GM18502 (cell line): ENCODE measurements around the gene TTBK2.
"Not testable (repeated sequence)": the region's sequence is repeated elsewhere in the genome, so short reads cannot be mapped to it uniquely, and the experiment has no call there.

Experiments used
- ATAC-seq: cut with Tn5 transposase; IDR thresholded peaks from one replicate; pipeline ENCODE4 v1.9.1; 2021; ENCODE audit warnings: mild to moderate bottlenecking; ENCODE audit not compliant: unreplicated experiment, poor library complexity

The TTBK2 gene

DNA sequence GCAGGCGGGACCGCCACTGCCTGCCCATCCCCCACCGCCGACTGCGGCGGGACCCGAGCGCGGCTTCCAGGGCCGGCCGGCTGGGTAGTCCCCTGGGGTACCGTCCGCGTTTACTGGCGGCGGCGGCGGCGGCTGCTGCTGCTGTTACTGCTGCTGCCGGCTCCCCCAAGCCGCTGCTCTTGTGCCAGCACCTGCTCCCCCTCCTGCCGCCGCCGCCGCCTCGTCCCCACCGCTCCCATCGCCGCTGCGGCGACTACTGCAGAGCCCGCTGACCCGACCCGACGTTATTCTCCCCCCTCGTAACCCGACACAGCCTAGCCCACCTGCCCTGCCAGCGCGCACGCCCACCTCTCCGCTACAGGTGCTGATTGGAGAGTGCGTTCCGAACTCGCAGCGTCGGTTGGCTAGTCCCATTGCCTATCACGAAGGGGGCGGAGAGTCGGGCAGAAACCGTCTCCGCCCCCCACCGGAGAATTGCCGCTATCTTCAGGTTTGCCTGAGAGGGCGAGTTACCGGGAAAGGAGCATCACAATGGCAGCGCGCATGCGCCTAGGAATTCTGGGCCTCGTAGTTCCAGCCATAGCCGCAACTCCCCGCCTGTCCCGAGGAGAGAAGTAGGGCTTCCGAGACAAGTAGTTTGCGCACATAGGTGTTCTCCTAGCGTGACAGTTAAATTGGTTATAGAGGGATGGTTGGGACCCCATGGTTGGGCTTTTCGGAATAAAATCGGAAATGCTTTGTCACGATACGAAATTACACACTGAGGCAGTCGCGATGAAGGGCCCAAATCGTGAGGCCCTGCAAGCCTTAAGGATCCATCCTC, at the start of gene TTBK2:
Gene TTBK2, minus strand, starts transcription at position 260 of the 823 bp plus-strand sequence. CDS start 42,161 bp downstream, outside the sequence.
- peak; percentile 94 for ATAC-seq

DNA sequence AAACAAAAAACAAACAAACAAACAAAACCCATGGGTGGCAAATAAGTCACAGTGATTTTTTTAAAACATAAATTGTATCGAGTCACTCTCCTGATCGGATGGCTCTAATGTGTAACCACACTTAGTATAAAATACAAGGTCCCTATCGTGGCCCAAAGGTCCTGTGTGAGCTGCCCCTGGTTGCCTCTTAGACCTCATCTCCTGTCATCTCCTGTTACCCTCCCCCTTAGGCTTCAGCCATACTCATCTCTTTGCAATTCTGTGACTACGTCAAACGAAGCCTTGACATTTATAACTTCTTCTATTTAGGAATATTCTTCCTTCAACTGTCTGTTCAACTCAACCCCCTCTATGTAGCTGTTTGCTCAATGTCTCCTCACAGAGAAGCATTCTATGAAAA, 43.9 kb upstream of the TTBK2 start:
- no peak for ATAC-seq

DNA sequence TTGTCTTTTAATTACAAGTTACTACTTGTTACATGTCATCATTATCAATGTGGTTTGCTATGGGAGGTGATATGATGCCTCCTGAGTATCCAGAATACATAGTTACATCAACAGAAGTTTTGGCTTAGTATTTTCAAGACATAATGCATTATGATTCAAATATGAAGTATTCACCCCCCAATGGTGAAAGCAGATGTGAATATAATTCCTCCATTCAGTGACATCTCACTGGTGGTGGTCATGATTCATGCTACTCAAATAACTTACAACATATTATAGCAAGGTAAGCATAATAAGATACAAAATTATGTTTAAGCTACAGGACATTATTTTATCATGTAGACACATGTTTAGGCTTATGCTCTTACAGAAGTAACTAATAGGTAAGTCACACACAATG, 34.9 kb upstream of the TTBK2 start:
- ATAC-seq = no peak

DNA sequence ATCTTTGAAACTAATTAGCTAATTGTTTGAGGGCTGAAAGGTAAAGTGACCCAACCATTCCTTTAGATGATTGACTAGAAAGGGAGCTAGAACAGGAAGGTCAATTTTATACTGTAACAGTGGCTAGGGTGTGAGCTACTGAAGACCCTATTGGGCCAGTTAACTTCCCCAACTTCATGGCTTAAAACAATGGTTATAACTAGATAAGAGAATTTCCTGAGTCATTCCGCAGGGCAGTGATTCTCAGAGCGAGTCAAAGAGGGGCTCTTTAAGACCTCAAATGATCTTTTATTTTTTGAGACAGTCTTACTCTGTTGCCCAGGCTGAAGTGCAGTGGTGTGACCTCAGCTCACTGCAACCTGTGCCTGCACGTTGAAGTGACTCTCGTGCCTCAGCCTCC, 33.7 kb upstream of the TTBK2 start:
- ATAC-seq = no peak

DNA sequence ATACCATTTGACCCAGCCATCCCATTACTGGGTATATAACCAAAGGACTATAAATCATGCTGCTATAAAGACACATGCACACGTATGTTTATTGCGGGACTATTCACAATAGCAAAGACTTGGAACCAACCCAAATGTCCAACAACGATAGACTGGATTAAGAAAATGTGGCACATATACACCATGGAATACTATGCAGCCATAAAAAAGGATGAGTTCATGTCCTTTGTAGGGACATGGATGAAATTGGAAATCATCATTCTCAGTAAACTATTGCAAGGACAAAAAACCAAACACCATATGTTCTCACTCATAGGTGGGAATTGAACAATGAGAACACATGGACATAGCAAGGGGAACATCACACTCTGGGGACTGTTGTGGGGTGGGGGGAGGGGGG, 28.3 kb upstream of the TTBK2 start:
- ATAC-seq = not testable (repeated sequence)

DNA sequence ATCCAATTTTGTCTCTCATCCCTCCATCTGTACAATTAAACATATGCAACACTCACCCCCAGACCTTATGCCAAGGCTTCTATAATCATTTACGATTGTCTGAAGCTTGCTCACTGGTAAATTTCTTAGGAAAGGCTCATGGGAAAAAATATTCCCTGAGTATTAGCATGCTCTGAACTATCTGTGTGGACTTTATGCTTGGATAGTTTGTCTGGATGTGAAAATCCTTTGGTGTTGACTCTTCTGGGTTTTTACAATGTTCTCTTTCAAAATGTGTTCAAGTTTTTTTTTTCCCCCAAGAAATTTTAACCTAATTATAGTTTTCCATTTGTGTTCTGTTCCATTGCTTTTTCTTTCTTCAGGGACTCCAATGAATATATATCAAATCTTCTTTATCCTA, 19.9 kb upstream of the TTBK2 start:
- ATAC-seq = no peak

DNA sequence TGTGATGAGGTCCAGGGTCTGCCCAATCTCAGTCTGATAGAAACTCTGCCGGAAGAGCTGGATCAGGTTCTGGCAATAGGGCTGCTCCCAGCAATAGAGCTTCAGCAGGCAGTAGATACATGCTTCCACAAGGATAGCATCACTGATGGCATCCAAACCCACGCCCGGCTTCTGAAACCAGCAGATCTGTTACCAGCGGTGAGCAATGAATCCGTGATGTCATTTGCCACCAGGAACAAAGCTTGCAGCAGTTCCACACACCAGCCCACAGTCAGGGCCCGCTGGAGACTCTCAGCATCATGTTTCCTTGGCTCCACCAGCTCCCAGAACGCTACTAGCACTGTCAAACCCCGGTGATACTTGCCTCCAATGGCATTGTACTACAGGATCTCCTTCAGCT, 19.3 kb upstream of the TTBK2 start:
- ATAC-seq = no peak

DNA sequence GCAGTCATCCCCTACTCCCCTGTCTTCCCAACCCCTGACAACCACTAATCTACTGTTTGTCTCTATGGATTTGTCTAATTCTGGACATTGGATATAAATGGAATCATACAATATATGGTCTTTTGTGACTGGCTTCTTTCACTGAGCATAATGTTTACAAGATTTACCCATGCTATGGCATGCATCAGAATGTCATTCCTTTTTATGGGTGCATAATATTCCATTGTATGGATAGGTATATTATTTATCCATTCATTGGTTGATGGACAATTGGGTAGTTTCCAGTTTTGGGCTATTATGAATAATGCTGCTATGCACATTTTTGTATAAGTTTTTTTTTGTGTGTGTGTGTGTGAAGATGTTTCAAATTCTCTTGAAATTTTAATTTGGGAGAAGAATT, 16.6 kb upstream of the TTBK2 start:
- ATAC-seq = no peak

DNA sequence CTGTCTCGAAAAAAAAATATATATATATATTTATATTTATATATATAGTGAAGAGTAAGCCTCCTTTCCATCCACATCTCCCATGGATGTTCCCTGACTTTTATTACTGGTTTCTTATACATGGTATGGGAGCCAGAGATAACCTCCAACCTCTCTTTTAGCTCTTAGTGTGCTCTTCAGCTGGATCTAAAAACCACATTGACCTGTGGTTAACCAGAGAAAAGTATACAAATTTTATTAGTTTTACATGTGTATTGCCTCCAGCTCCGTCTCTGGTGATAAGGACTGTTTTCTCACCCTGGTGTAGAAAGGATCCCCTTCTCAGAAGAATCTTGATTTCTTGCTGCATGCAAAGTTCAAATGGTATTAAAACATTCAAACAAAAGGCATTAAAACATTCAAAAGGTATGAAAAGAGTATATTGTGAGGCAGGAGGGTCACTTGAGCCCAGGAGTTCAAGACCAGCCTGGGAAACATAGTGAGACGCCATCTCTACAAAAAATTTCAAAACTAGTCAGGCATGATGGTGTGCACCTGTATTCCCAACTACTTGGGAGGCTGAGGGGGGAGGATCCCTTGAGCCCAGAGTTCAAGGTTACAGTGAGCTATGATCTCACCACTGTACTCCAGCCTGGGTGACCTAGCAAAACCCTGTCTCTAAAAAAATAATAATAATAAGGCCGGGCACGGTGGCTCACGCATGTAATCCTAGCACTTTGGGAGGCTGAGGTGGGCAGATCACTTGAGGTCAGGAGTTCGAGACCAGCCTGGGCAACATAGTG, 13.5 kb upstream of the TTBK2 start:
- no peak for ATAC-seq

DNA sequence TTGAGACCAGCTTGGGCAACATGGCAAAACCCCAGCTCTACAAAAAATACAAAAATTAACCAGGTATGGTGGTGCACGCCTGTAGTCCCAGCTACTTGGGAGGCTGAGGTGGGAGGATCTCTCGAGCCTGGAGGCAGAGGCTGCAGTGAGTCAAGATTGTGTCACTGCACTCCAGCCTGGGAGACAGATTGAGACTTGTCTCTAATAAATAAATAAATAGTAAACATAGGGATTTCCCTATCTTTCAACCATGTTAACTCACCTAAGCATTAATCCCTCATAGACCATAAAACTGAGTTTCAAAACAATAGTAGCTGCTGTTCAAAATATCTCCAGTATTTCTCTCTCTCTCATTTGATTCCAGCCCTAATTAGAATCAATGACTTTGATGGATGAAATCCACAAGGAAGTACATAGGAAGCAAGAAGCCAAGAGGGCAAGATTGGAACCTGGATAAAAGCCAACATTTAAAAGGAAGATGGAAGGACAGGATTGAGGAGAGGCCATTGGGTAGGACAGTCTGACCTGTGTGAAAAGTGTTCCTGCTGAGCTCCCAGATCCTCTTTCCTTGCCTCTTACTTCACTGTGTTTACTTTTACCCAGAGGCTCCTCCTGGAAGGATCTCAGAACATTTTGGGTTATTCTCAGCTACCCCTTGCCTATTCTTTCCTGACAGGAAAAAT, 12.4 kb upstream of the TTBK2 start:
- no peak for ATAC-seq

DNA sequence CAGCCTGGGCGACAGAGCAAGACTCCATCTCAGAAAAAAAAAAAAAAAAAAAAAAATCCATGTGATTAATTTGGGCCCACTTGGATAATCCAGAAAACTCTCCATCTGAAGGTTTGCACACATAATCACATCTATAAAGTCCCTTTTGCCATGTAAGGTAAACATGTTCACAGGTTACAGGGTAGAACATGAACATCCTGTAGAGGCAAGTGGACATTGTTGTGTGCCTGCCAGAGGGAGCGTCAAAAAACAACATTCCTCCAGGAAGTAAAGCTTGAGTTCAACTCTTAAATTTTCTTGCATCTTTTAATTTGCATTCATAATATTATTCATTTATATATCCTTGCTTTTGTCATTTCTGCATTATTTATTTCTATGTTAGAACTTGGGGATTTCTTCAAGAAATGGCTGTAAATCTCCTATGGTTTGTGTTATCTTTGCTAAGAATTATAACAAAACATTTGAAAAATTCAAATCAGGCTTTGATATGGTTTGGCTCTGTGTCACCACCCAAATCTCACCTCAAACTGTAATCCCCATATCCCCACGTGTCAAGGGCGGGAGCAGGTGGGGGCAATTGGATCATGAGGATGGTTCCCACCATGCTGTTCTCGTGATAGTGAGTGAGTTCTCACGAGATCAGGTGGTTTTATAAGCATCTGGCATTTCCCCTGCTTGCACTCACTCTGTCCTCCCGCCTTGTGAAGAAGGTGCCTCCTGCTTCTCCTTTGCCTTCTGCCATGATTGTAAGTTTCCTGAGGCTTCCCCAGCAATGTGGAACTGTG, 11.3 kb upstream of the TTBK2 start:
- ATAC-seq = no peak

DNA sequence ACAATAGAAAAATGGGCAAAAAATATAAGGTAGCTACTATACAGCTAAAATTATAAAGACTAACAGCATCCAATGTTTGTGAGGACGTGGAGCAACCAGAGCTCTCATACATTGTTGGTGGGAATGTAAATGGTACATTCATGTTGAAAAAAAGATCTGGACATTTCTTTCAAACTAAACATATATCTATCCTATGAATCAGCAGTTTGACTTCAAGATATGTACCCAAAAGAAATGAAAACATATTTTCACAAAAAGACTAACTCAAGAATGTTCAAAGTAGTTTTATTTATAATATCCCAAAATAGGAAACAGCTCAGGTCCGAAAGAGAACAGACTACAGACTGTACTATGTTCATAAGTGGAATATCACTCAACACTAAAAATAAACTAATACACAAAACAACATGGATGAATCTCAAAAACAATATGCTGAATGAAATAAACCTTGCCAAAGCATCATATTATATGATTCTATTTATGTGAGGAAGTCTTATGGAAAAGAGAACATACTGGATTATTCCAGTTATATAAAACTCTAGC, 8.8 kb upstream of the TTBK2 start:
- no peak for ATAC-seq

DNA sequence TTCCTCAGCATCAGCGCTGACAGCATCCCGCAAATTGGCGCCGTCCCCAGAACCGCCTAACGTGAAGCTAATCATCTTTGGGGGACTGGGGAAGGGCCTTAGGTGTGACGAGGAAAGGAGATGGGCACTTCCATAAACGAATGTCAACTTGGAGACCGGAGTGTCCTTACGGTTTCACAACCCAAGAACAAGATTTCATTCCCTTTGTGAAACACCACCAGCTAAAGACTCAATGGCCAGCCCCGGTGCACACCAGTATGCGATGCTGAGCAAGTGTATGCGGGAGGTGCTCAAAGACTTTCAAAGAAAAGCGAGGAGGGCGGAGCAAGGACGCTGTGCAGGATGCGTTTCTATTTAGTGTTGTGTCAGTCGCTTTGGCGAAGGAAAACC, 759 bp upstream of the TTBK2 start:
- no peak for ATAC-seq

DNA sequence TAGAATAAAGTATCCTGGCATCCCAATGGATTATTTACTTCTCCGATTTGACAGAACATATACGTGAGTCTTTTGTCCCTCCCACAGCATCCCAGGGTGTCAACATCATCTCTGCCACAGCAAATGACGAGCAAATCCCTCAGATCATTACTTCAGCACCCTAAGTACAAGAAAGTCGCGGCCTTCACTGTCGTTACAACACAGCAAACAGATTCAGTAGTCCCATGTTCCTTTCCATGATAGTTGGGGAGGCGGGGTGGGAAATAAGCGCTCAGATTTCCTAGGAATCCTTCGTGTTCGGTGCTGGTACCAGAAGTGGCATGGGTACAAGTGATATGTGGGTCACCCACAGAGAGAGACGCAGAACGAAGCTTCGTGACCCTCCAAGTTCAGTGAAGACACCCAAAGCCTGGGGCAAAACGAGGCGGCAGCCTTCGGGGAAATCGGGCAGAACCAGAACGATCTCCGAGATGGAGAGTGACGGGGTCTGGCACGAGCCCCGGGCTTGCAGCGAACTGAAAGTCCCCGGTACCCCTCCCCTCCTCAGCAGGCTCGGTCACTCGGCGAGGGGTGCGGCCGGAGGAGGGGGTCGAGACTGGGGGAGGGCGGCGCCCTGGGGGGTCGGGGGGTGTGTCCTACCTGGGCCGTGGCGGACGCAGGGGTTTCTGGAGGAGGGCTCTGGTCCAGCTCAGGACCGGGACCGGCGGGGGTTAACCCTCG, 619 bp downstream of the TTBK2 start:
- ATAC-seq = peak; percentile 30

DNA sequence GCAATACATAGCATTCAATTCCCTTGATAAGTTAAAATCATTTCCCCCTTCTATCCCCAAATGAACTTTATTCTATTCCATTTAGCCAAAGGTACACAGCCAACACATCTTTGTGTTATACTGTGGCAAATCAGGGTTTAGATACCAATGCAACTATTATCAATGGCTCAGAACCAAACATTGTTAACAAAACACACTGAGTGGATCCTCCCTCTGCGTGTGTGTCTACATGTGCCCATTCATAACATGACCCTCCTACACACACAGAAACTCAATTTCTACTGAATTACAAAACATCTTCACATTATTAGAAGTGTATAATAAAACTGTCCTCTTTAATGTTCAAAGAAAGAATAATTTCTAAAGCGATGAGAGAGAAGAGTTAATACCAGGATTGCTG, 1.3 kb downstream of the TTBK2 start:
- ATAC-seq = no peak

DNA sequence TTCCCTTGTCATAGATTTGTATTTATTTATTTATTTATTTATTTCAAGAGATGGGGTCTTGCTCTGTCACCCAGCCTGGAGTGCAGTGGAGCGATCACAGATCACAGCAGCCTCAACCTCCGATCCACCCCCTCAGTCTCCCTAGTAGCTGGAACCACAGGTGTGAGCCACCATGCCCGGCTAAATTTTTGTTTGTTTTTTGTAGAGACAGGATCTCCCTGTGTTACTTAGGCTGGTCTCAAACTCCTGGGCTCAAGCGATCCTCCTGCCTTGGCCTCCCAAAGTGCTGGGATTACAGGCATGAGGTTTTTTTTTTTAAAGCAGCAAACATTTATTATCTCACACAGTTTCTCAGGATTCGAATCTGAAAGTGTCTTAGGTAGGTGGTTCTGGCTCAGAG, 2.5 kb downstream of the TTBK2 start:
- no peak for ATAC-seq

DNA sequence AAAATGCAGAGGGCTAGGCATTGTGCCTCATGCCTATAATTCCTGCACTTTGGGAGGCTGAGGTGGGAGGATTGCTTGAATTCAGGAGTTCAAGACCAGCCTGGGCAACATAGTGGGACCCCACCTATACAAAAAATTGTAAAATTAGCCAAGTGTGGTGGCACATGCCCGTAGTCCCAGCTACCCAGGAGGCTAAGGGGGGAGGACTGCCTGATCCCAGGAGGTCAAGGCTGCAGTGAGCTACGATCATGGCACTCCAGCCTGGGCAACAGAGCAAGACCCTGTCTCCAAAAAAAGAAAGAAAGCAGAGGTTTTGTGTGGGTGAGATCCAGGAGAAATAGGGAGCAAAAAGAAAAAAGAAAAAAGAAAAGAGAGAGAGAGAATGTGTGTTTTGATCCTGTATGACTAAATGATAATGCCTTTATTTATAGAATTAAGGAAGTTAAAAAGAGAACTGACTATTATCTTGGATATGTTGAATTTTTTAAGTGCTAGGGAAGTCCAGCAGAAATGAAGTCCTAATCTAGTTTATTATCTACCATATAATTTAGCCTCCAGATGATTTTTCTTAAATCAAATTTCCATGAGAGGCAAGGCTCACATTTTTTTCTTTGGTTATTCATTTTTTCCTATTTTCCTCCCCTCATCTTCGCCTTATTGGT, 4.8 kb downstream of the TTBK2 start:
- no peak for ATAC-seq

DNA sequence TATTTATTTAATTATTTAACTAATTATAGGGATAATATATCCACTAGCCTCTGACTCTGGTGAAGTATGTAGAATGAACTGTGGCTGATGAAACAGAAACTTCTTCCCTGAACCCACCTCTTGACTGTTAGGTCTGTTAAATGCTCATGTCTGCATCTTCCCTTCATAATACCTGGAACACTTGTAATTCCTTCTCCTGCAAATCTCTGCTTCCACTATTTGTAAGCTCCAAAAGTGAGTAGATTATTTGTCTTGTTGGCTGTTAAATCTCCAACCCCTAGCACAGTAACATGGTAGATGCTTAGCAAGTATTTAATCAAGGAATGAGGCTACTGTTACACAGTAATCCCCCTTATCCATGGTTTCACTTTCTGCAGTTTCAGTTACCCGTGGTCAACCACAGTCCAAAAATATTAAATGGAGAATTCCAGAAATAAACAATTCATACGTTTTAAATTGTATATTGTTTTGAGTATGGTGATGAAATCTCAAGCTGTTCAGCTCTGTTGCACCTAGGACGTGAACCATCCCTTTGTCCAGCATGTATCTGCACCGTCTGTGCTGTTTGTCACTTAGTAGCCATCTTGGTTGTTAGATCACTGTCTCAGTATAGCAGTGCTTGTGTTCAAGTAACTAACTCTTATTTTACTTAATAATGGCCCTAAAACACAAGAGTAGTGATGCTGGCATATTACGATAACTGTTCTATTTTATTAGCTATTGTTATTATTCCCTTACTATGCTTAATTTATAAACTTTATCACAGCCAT, 5.7 kb downstream of the TTBK2 start:
- no peak for ATAC-seq
